Activated gamma-delta T cell (primary cell): ENCODE results near the gene ZNF665.
"Not testable (repeated sequence)": the region's sequence is repeated elsewhere in the genome, so short reads cannot be mapped to it uniquely, and the experiment has no call there.

Experiments
- DNase-seq: peaks from one replicate; lab custom pipeline; 2025; lab: John Stamatoyannopoulos, UW

The ZNF665 gene

GRCh38 chr19:53157626-53158025 is 35.5 kb downstream of the ZNF665 start:
- no peak for DNase-seq

- DNase-seq, result no peak
Observed at GRCh38 chr19:53156850-53157249, 36.3 kb downstream of the ZNF665 start.

- DNase-seq, result no peak
Observed at GRCh38 chr19:53147645-53148044, 45.5 kb downstream of the ZNF665 start.

- no peak for DNase-seq
Observed at GRCh38 chr19:53140351-53140750, 52.8 kb downstream of the ZNF665 start.

GRCh38 chr19:53136432-53136831 is 56.7 kb downstream of the ZNF665 start:
- DNase-seq, result no peak

GRCh38 chr19:53132141-53132991 is 60.8 kb downstream of the ZNF665 start, which contains the start of gene ZNF415:
Gene ZNF415 (minus strand): TSS chr19:53132910. CDS start chr19:53122676, 10,234 bp downstream.
- DNase-seq, result no peak

GRCh38 chr19:53131727-53132126 is 61.4 kb downstream of the ZNF665 start:
- no peak for DNase-seq

GRCh38 chr19:53131085-53131590 is 62.0 kb downstream of the ZNF665 start:
- no peak for DNase-seq

GRCh38 chr19:53130506-53130905 is 62.7 kb downstream of the ZNF665 start:
- no peak for DNase-seq

- not testable (repeated sequence) for DNase-seq
Observed at GRCh38 chr19:53126733-53127526, 66.2 kb downstream of the ZNF665 start.

GRCh38 chr19:53123400-53123799 is 69.8 kb downstream of the ZNF665 start:
- no peak for DNase-seq
